D721Med (cell line): ENCODE measurements around the gene ABCA2.

Experiments
- DNase-seq: peaks from one replicate; pipeline ENCODE4 v3.0.0; 2011; ENCODE audit warnings: low spot score; ENCODE audit not compliant: insufficient read length
- FAIRE-seq: peaks from 2 replicates; lab custom pipeline; 2011; peaks lifted over from hg19 to GRCh38; lab: Jason Lieb, UNC
- TF ChIP-seq, protein P1 (sequence below): IDR thresholded peaks from 2 replicates; pipeline ENCODE4 v1.5.1; 2012; ENCODE audit warnings: mild to moderate bottlenecking, control low read depth; ENCODE audit not compliant: insufficient read depth; ENCODE audit errors: missing control alignments

ABCA2 gene

DNA sequence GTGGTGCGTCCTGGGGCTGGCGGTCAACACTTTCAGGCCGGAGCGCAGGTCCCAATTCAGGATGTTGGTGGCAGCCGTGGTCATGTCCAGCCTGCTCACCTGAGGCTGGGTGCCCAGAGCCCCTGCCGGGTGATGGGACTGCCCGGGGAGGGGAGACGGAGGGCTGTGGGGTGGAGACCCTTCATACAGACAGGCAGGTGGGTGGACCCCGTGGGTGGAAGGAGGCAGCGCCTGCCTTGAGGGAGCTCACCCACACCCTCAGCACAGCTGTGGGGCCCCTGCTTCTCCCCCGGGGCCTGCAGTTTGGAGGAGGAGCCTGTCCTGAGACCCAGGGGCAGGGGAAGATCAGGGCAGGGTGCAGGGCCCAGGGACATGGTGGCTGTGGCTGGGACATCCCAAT is 57.7 kb downstream of the ABCA2 start:
- no peak for DNase-seq
- TF ChIP-seq, protein P1, sequence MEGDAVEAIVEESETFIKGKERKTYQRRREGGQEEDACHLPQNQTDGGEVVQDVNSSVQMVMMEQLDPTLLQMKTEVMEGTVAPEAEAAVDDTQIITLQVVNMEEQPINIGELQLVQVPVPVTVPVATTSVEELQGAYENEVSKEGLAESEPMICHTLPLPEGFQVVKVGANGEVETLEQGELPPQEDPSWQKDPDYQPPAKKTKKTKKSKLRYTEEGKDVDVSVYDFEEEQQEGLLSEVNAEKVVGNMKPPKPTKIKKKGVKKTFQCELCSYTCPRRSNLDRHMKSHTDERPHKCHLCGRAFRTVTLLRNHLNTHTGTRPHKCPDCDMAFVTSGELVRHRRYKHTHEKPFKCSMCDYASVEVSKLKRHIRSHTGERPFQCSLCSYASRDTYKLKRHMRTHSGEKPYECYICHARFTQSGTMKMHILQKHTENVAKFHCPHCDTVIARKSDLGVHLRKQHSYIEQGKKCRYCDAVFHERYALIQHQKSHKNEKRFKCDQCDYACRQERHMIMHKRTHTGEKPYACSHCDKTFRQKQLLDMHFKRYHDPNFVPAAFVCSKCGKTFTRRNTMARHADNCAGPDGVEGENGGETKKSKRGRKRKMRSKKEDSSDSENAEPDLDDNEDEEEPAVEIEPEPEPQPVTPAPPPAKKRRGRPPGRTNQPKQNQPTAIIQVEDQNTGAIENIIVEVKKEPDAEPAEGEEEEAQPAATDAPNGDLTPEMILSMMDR: no peak
- no peak for FAIRE-seq

DNA sequence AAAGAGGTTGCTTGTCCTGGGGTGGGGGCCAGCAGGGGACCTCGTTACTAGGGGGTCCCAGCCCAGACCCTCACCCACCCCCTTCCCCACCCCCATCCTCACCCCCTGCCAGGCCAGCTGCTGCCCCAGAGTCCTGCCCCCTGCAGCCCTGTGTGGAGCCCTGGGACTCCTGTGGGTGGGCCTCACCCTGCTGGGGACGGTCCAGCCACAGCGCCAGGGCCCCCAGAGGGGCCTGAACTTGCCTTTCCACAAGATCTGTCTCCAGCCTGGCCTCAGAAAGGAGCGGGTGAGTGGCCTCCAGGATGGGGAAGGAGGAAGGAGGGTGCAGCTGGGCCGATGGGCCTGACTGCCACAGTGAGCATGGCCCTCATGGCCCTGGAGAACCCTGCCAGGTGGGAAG is 58.3 kb downstream of the ABCA2 start:
- DNase-seq (no peak), FAIRE-seq (no peak)
- TF ChIP-seq, protein P1: no peak

- DNase-seq: no peak
- FAIRE-seq: no peak
- TF ChIP-seq, protein P1: no peak
These were observed 58.9 kb downstream of the ABCA2 start for GRCh38 chr9:136969150-136969549.

DNA sequence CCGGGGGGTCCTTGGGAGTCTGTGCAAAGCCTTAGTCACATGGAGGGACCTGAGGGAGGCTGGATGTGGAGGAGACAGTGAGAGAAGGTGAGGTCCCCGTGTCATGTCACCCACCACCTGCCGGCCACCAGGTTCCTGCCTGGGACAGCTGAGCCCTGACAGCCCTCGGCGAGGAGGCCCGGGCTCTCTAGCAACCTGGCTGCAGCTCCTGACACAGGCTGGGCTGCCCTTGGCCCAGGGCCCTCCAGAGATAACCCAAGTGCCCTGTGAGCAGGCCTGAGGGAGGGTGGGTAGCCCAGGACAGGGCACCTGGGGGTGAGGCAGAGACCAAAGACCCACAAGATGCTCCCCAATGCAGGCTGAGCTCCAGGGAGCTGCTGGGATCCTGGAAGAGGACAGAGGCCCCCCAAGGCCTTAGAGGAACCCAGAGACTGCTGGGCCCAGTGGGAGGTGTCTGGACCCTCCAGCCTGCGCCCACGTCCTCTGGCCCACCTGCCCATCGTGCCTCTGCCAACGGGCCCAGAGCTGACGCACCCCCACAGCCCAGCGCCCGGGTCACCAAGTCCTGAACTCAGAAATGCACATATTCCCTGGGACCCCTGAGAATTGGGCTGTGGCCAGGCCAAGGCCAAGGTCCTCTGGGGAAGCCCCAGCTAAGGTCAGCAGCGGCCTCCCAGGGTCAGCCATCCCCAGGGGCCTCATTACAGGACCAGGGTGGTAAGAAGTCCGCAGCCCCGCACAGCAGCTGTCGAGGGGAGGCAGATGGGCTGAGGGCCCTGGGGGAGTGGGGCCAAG is 59.5 kb downstream of the ABCA2 start:
- TF ChIP-seq, protein P1: no peak
- no peak for FAIRE-seq

GRCh38 chr9:136965771-136966484 is 62.1 kb downstream of the ABCA2 start:
- DNase-seq: no peak
- TF ChIP-seq, protein P1: no peak
- FAIRE-seq: no peak

More for the DNA sequence above, 59.5 kb downstream of the ABCA2 start:
- DNase-seq: no peak

DNA sequence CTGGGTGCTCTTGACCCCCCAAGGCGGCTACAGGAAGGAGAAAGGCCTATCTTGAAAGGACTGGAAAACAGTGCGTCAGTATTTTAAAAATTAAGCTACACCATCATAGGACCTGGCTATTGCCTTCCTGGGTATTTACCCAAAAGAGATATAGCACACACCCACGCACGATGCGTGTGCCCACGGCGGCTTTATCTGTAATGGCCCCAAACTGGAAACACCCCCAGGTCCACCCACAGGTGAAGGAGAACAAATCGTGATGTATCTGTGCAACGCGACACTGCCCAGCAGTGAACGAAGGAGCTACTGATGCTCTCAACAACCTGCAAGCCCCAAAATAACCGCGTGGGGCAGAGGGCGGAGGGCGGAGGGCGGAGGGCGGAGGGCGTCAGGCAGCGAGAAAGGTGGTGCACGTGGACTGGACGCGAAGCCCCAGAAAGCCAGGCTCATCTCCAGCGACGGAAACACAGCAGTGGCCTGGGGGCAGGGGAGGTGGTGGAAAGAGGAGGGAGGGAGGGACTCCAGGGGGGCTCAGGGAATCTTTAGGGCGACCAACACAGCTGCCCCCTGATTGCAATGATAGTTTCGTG is 63.1 kb downstream of the ABCA2 start:
- TF ChIP-seq, protein P1: no peak
- FAIRE-seq (no peak), DNase-seq (no peak)

DNA sequence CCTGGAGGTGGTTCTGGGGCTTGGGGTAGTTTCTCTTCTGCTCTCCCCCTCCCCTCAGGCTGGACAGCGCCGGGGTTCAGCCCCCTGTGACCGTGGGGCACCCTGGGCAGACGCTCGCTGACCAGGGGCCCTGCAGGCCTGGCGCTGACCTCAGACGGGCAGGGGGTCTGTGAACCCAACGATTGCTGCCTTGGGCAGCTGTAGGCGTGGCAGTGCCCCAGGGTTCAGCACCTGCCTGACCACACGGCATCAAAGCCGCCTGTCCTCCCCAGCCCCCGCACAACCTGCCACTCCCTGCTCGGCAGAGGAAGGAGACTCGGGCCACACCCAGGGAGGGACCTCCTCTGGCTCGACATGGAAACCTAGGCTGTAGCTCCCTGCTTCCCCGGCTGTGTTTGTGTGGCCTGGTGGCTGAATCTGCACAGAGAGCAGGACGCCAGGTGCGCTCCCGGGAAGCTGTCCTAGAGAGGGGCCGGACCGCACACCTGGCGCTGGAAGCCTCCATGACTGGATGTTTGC is 63.8 kb downstream of the ABCA2 start:
- DNase-seq: no peak
- TF ChIP-seq, protein P1: no peak
- FAIRE-seq: no peak
